GM10248 (cell line): ENCODE results near the gene CREBBP.

ENCODE experiments used
- CTCF ChIA-PET: fragments of 300-600 bp; sonication (Branson Sonifier 250); formaldehyde crosslinking; extraction: SDS; loops from one replicate; lab custom pipeline; 2021; ENCODE audit warnings: antibody characterized with exemption; lab: Yijun Ruan, JAX
- POLR2A ChIA-PET: fragments of 350-650 bp; sonication (Branson Sonifier 250); formaldehyde crosslinking; extraction: SDS; loops from one replicate; lab custom pipeline; 2020; ENCODE audit warnings: antibody characterized with exemption; lab: Yijun Ruan, JAX
- DNase-seq: peaks from one replicate; pipeline ENCODE4 v3.0.0; 2012; ENCODE audit errors: extremely low spot score
- CTCF ChIP-seq: IDR thresholded peaks from 2 replicates; pipeline ENCODE4 v1.5.1; 2012; ENCODE audit warnings: mild to moderate bottlenecking, low read depth; ENCODE audit errors: extremely low read depth, missing control alignments, control extremely low read depth

CREBBP gene

GRCh38 chr16:3737181-3737580 is 143.3 kb downstream of the CREBBP start:
- TF ChIP-seq CTCF = no peak
- ChIA-PET CTCF (no interaction called here), POLR2A (no interaction called here)
- no peak for DNase-seq

- CTCF ChIA-PET = no interaction called here
- no peak for TF ChIP-seq CTCF
- POLR2A ChIA-PET = no interaction called here
- DNase-seq = no peak
These were observed 144.4 kb downstream of the CREBBP start for GRCh38 chr16:3736116-3736515.

GRCh38 chr16:3735541-3735940 is 145.0 kb downstream of the CREBBP start:
- no peak for TF ChIP-seq CTCF
- ChIA-PET POLR2A (no interaction called here), CTCF (no interaction called here)
- DNase-seq = no peak

GRCh38 chr16:3734758-3735221 is 145.7 kb downstream of the CREBBP start:
- DNase-seq = no peak
- no peak for TF ChIP-seq CTCF
- ChIA-PET CTCF (no interaction called here), POLR2A (no interaction called here)

GRCh38 chr16:3734084-3734757 is 146.3 kb downstream of the CREBBP start:
- no peak for TF ChIP-seq CTCF
- no peak for DNase-seq
- ChIA-PET POLR2A (no interaction called here), CTCF (no interaction called here)

- no peak for TF ChIP-seq CTCF
- CTCF ChIA-PET = interaction anchor here (1.5 kb wide), 1 partner anchor 9 kb away, joined by 5 read pairs; no protein-coding TSS in a partner anchor
- no peak for DNase-seq
- POLR2A ChIA-PET = no interaction called here
These were observed 148.3 kb downstream of the CREBBP start for GRCh38 chr16:3732171-3732570.
